GM19240 (cell line): ENCODE measurements around the gene SLC24A5.

ENCODE experiments used
- DNase-seq: peaks from one replicate; pipeline ENCODE4 v3.0.0; 2011; ENCODE audit warnings: low spot score; ENCODE audit not compliant: insufficient read length

Gene SLC24A5

DNA sequence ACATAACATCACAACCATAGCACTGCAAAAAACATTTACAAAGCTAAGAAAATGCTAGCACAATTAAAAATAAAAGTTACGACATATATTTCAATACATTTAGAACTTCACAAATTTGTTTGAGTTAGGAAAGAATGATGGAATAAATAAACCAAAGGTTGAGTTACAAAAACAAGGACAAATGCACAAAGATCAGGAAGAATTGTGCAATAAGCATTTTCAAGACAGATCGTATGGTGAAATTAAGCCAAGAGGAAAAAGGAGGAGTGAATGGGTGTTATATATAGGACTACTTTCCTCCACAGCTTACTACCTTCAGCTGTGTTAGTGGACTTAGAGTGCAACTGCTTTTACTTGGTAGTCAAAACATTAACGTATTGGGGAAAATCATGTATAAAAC, 64.7 kb downstream of the SLC24A5 start:
- no peak for DNase-seq

DNA sequence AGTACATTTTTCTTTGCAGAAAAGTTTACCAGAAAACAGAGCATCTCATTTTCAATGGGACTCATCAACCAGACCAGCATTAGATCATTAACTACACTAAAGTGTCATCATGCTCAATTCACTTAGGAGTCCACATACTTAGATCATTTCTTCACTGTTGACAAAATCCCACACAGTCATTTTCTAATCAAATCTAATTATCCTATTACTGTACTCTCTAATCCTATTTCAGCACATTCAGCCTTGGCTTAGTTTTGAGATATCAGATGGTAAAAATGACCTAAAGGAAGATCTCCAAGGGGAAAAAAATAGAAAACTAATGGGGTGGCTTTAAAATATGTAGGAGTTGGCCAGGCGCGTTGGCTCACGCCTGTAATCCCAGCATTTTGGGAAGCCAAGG, 65.5 kb downstream of the SLC24A5 start:
- DNase-seq = no peak

DNA sequence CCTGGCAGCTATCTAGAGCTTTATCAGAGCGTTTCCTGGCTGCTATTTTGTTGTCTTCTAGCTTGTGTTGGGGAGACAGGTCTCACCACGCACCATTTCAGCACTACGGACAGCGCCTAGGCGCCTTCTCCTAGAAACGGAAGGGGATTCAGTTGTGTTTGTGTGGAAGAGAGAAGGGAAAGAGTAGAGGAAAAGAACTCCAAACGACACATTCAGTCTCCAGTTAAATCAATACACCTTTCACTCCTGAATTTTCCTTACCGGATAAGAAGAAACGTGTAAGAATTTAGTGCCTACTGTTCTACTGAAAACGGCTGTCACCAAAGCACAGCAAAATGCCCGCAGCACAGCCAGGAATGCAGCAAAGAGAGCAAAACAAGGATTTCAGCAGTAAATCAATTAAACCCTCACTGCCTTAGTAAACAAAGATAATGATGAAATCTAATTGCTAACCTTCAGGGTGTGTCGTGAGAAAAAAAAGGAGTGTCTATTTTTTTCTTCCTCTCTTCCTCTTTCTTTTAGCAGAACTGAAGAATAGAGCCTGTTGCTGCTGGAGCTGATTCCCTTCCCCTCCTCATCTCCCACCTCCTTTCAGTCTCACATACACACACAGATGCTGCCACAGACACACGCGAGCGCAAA, 70.3 kb downstream of the SLC24A5 start:
- no peak for DNase-seq

DNA sequence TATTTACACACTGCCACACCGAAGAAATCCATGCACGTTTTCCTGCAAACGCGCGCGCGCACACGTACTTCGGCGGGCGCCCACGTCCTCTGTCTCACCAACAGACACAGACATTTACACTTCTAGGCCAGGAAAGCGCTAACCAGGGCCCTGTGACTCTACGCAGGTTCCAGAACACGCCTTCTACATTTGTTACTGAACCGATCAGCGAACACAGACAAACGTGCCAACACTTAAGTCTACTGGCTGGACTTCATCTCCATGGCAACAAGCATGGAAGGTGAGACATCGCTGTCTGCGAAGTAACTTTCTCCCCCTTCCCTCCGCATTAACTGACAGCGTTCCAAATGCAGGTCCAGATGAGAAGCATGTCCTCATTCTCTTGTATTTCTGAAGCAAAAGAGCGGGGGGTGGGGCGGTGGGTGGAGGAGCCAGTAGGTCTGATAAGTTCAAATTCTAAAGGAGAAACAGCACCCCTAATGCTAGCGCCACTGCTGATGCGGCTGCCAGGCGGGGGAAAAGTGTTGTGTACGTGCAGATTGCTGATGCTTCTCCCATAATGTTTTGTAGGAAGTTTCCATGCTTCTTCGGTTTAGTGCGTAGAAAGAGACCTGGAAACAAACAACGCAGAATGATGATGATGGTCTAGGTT, 70.9 kb downstream of the SLC24A5 start, which contains the start of gene CTXN2:
Gene CTXN2, plus strand, starts transcription at position 92 of the 652 bp plus-strand sequence. CDS start 9,636 bp downstream, outside the sequence.
- no peak for DNase-seq
